ENCODE measurements around the gene DLK2. TPM values are rescaled to one million over a fixed set of nuclear protein-coding genes. Genes with fewer than 3 reads are reported as not detected.

DLK2 gene
- total and polyA plus RNA-seq, 2 donors (not counting 3 experiments of a cell fraction or from before 2014, with no cell fraction given), result 0.36 TPM; not detected in 1

DNA sequence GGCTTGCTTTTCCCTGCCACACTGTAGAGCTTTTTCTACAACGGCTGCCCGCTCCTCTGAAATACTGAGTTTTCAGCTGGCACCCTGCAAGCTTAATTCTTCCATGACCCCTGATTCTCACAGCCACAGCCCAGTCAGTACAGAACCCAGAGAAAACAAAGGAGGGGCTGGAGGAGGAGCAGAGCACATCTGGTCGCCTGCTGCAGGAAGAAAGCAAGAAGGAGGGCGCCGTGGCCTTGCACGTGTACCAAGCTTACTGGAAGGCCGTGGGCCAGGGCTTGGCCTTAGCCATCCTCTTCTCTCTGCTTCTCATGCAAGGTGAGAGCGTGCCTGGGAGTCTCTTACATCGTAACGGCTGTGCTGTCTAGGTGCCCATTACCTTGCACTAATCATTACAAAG is 11.3 kb downstream of the DLK2 start:
- no peak for FAIRE-seq
- CTCF ChIA-PET, result interaction anchor here (1.4 kb wide), 1 partner anchor 63 kb away, joined by 5 read pairs; no protein-coding TSS in a partner anchor
- Histone ChIP-seq H3K9me1 (replicated peaks; ENCODE audit: control insufficient read depth, extremely low read depth, insufficient read depth, low read length) (no peaks in the 10 kb centered on the region), H3K9me3 (replicated peaks; ENCODE audit: control insufficient read depth, insufficient read depth, low read length) (no peaks in the 10 kb centered on the region), H2AFZ (ENCODE audit: low read depth, low read length) (no peak overlapping the region), H4K20me1 (replicated peaks; ENCODE audit: control insufficient read depth, extremely low read depth, insufficient read depth, low read length) (no peaks in the 10 kb centered on the region), H3K79me2 (ENCODE audit: control insufficient read depth, insufficient read depth, low read length) (no peaks in the 10 kb centered on the region), H3K9ac (replicated peaks; ENCODE audit: extremely low read depth, insufficient read depth, low read length) (no peak overlapping the region), H3K36me3 (ENCODE audit: control insufficient read depth in 2 of 2, extremely low read depth in 1 of 2, insufficient read depth in 2 of 2, low read length in 2 of 2) (peaks cover 5 to 38% of the 10 kb centered on the region in 2 experiments), H3K4me3 (replicated peaks in 1 of 3; ENCODE audit: insufficient read depth in 1 of 3, low read depth in 1 of 3, low read length in 3 of 3) (no peak overlapping the region), H3K4me2 (ENCODE audit: insufficient read depth, low read length) (no peak overlapping the region), H3K27me3 (ENCODE audit: control insufficient read depth in 2 of 2, insufficient read depth in 2 of 2, low read length in 2 of 2) (no peaks in the 10 kb centered on the region), H3K4me1 (ENCODE audit: control insufficient read depth, extremely low read depth, insufficient read depth, low read length) (no peaks in the 10 kb centered on the region), H3K27ac (ENCODE audit: insufficient read depth, low read depth, low read length) (no peak overlapping the region)
- intact Hi-C loops (cut with micrococcal nuclease), result no loop called here
- DNase-seq (ENCODE audit: low read depth, low spot score), result no peak
- POLR2A ChIA-PET, result no interaction called here
- TF ChIP-seq MAX (IDR thresholded peaks at IDR 0.05; ENCODE audit: insufficient read depth, insufficient read length) (no peak), POLR2A (IDR thresholded peaks at IDR 0.05; ENCODE audit: low read depth, low read length) (no peak), JUN (IDR thresholded peaks at IDR 0.05; ENCODE audit: borderline replicate concordance, insufficient read depth, insufficient read length, low read depth) (no peak), FOS (IDR thresholded peaks at IDR 0.05; ENCODE audit: borderline replicate concordance, insufficient read depth, low read length) (no peak), POLR2AphosphoS5 (IDR thresholded peaks at IDR 0.05; ENCODE audit: insufficient read depth, low read depth, low read length) (no peak), GATA2 (IDR thresholded peaks at IDR 0.05; ENCODE audit: insufficient read depth, insufficient read length, low read depth, low read length) (no peak)
- no TSS peak for BruUV-seq (replicated peaks)
- dilution Hi-C loops (cut with MboI; ENCODE audit: extremely low pct_ligation_motif_present, low sequenced_read_pairs), result no loop called here

DNA sequence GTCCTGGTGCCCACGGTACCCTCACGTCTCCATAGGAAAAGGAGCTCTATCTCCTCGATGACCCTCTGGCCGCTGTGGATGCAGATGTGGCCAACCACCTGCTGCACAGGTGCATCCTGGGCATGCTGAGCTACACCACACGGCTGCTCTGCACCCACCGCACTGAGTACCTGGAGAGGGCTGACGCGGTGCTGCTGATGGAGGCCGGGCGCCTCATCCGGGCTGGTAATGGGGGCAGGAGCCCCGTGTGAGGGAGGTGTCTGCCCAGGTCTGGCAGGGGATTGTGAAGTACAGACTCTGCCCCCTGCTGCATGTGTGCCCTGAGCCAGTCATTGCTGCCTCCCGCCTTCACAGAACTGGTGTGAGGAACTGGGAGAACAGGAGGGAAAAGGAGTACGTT is 12.4 kb downstream of the DLK2 start:
- Histone ChIP-seq H2AFZ (ENCODE audit: low read depth, low read length) (no peak overlapping the region), H3K27ac (ENCODE audit: insufficient read depth, low read depth, low read length) (no peak overlapping the region), H4K20me1 (replicated peaks; ENCODE audit: control insufficient read depth, extremely low read depth, insufficient read depth, low read length) (no peaks in the 10 kb centered on the region), H3K4me2 (ENCODE audit: insufficient read depth, low read length) (no peak overlapping the region), H3K36me3 (ENCODE audit: control insufficient read depth in 2 of 2, extremely low read depth in 1 of 2, insufficient read depth in 2 of 2, low read length in 2 of 2) (peaks cover 1 to 38% of the 10 kb centered on the region in 2 experiments), H3K4me1 (ENCODE audit: control insufficient read depth, extremely low read depth, insufficient read depth, low read length) (no peaks in the 10 kb centered on the region), H3K79me2 (ENCODE audit: control insufficient read depth, insufficient read depth, low read length) (no peaks in the 10 kb centered on the region), H3K9me3 (replicated peaks; ENCODE audit: control insufficient read depth, insufficient read depth, low read length) (no peaks in the 10 kb centered on the region), H3K9me1 (replicated peaks; ENCODE audit: control insufficient read depth, extremely low read depth, insufficient read depth, low read length) (no peaks in the 10 kb centered on the region), H3K9ac (replicated peaks; ENCODE audit: extremely low read depth, insufficient read depth, low read length) (no peak overlapping the region), H3K27me3 (ENCODE audit: control insufficient read depth in 2 of 2, insufficient read depth in 2 of 2, low read length in 2 of 2) (no peaks in the 10 kb centered on the region), H3K4me3 (replicated peaks in 1 of 3; ENCODE audit: insufficient read depth in 1 of 3, low read depth in 1 of 3, low read length in 3 of 3) (no peak overlapping the region)
- intact Hi-C loops (cut with micrococcal nuclease) (no loop called here), dilution Hi-C loops (cut with MboI; ENCODE audit: extremely low pct_ligation_motif_present, low sequenced_read_pairs) (no loop called here)
- DNase-seq (ENCODE audit: low read depth, low spot score) (no peak), FAIRE-seq (no peak)
- TF ChIP-seq POLR2AphosphoS5 (IDR thresholded peaks at IDR 0.05; ENCODE audit: insufficient read depth, low read depth, low read length) (no peak), GATA2 (IDR thresholded peaks at IDR 0.05; ENCODE audit: insufficient read depth, insufficient read length, low read depth, low read length) (no peak), CTCF (IDR thresholded peaks at IDR 0.05; ENCODE audit: extremely low read depth in 1 of 2, insufficient read depth in 1 of 2, low read depth in 1 of 2, low read length in 2 of 2) (no peak), MAX (IDR thresholded peaks at IDR 0.05; ENCODE audit: insufficient read depth, insufficient read length) (no peak), POLR2A (IDR thresholded peaks at IDR 0.05; ENCODE audit: low read depth, low read length) (no peak), FOS (IDR thresholded peaks at IDR 0.05; ENCODE audit: borderline replicate concordance, insufficient read depth, low read length) (no peak), JUN (IDR thresholded peaks at IDR 0.05; ENCODE audit: borderline replicate concordance, insufficient read depth, insufficient read length, low read depth) (no peak), EZH2 (IDR thresholded peaks at IDR 0.05; ENCODE audit: borderline replicate concordance, low read depth, low read length, severe bottlenecking) (no peak), MYC (IDR thresholded peaks at IDR 0.05; ENCODE audit: low read depth, low read length) (no peak)
- CTCF ChIA-PET, result no interaction called here
- POLR2A ChIA-PET, result interaction anchor here (0.7 kb wide), 1 partner anchor 8 kb away, joined by 4 read pairs; no protein-coding TSS in a partner anchor
- BruUV-seq (replicated peaks), result no TSS peak
